ENCODE measurements around the gene HINFP.
"Not testable (repeated sequence)": the region's sequence is repeated elsewhere in the genome, so short reads cannot be mapped to it uniquely, and the experiment has no call there.

HINFP gene

GRCh38 chr11:119179983-119180382 is 58.6 kb downstream of the HINFP start:
- H3K27ac ChIP-seq (ENCODE audit: low read length), result no peak overlapping the region
- no peak overlapping the region for H3K4me3 ChIP-seq (ENCODE audit: low read depth in 1 of 2, low read length in 2 of 2)
- no peaks in the 10 kb centered on the region for H3K79me2 ChIP-seq (ENCODE audit: insufficient read depth, low read length)
- H2AFZ ChIP-seq (ENCODE audit: low read depth, low read length), result no peak overlapping the region
- H3K27me3 ChIP-seq (ENCODE audit: insufficient read depth, low read length, poor library complexity), result no peaks in the 10 kb centered on the region
- H3K9ac ChIP-seq (ENCODE audit: low read depth, low read length), result no peak overlapping the region
- H3K36me3 ChIP-seq (ENCODE audit: insufficient read depth, low read length), result peaks cover 4% of the 10 kb centered on the region
- ATAC-seq (ENCODE audit: insufficient read depth, low read depth) (no peak), DNase-seq (no peak)
- H4K20me1 ChIP-seq (ENCODE audit: insufficient read depth, low read length), result no peaks in the 10 kb centered on the region
- TF ChIP-seq CTCF (IDR thresholded peaks at IDR 0.05; ENCODE audit: borderline replicate concordance, extremely low read depth, low read length, poor library complexity, severe bottlenecking) (no peak), EZH2 (IDR thresholded peaks at IDR 0.05; ENCODE audit: borderline replicate concordance, low read depth, low read length, severe bottlenecking) (no peak)
- H3K4me2 ChIP-seq (ENCODE audit: insufficient read depth, low read length), result no peak overlapping the region
- H3K9me3 ChIP-seq (ENCODE audit: insufficient read depth, low read length, severe bottlenecking), result no peaks in the 10 kb centered on the region
- peaks cover 5% of the 10 kb centered on the region; the same call in 1 of the 2 replicates for H3K4me1 ChIP-seq (ENCODE audit: insufficient read depth, low read length)

- no peak overlapping the region for H3K9ac ChIP-seq (ENCODE audit: low read depth, low read length)
- no peak overlapping the region for H3K4me2 ChIP-seq (ENCODE audit: insufficient read depth, low read length)
- DNase-seq (no peak), ATAC-seq (ENCODE audit: insufficient read depth, low read depth) (no peak)
- peaks cover 4% of the 10 kb centered on the region for H3K36me3 ChIP-seq (ENCODE audit: insufficient read depth, low read length)
- no peaks in the 10 kb centered on the region for H3K27me3 ChIP-seq (ENCODE audit: insufficient read depth, low read length, poor library complexity)
- H3K79me2 ChIP-seq (ENCODE audit: insufficient read depth, low read length), result no peaks in the 10 kb centered on the region
- no peak overlapping the region for H2AFZ ChIP-seq (ENCODE audit: low read depth, low read length)
- no peak overlapping the region for H3K4me3 ChIP-seq (ENCODE audit: low read depth in 1 of 2, low read length in 2 of 2)
- H3K27ac ChIP-seq (ENCODE audit: low read length), result no peak overlapping the region
- H3K9me3 ChIP-seq (ENCODE audit: insufficient read depth, low read length, severe bottlenecking), result no peaks in the 10 kb centered on the region
- peaks cover 5% of the 10 kb centered on the region; the same call in 1 of the 2 replicates for H3K4me1 ChIP-seq (ENCODE audit: insufficient read depth, low read length)
- no peaks in the 10 kb centered on the region for H4K20me1 ChIP-seq (ENCODE audit: insufficient read depth, low read length)
- TF ChIP-seq CTCF (IDR thresholded peaks at IDR 0.05; ENCODE audit: borderline replicate concordance, extremely low read depth, low read length, poor library complexity, severe bottlenecking), result no peak
- no peak for TF ChIP-seq EZH2 (IDR thresholded peaks at IDR 0.05; ENCODE audit: borderline replicate concordance, low read depth, low read length, severe bottlenecking)
These were observed 59.6 kb downstream of the HINFP start for GRCh38 chr11:119180729-119181676.

- Histone ChIP-seq H4K20me1 (ENCODE audit: insufficient read depth, low read length) (no peaks in the 10 kb centered on the region), H3K9ac (ENCODE audit: low read depth, low read length) (no peak overlapping the region), H3K79me2 (ENCODE audit: insufficient read depth, low read length) (no peaks in the 10 kb centered on the region), H2AFZ (ENCODE audit: low read depth, low read length) (no peak overlapping the region), H3K4me2 (ENCODE audit: insufficient read depth, low read length) (no peak overlapping the region), H3K4me1 (ENCODE audit: insufficient read depth, low read length) (peaks cover 5% of the 10 kb centered on the region; the same call in 1 of the 2 replicates), H3K27me3 (ENCODE audit: insufficient read depth, low read length, poor library complexity) (no peaks in the 10 kb centered on the region), H3K9me3 (ENCODE audit: insufficient read depth, low read length, severe bottlenecking) (no peaks in the 10 kb centered on the region), H3K27ac (ENCODE audit: low read length) (no peak overlapping the region), H3K36me3 (ENCODE audit: insufficient read depth, low read length) (peaks cover 4% of the 10 kb centered on the region), H3K4me3 (ENCODE audit: low read depth in 1 of 2, low read length in 2 of 2) (no peak overlapping the region)
- ATAC-seq (ENCODE audit: insufficient read depth, low read depth), result no peak
- no peak for TF ChIP-seq EZH2 (IDR thresholded peaks at IDR 0.05; ENCODE audit: borderline replicate concordance, low read depth, low read length, severe bottlenecking)
- no peak for TF ChIP-seq CTCF (IDR thresholded peaks at IDR 0.05; ENCODE audit: borderline replicate concordance, extremely low read depth, low read length, poor library complexity, severe bottlenecking)
- DNase-seq, result no peak
These were observed 60.5 kb downstream of the HINFP start for GRCh38 chr11:119181677-119182412.

- H3K27me3 ChIP-seq (ENCODE audit: insufficient read depth, low read length, poor library complexity); H2AFZ ChIP-seq (ENCODE audit: low read depth, low read length); H4K20me1 ChIP-seq (ENCODE audit: insufficient read depth, low read length); DNase-seq; H3K36me3 ChIP-seq (ENCODE audit: insufficient read depth, low read length); H3K27ac ChIP-seq (ENCODE audit: low read length); H3K9ac ChIP-seq (ENCODE audit: low read depth, low read length); ATAC-seq (ENCODE audit: insufficient read depth, low read depth); H3K4me1 ChIP-seq (ENCODE audit: insufficient read depth, low read length); H3K79me2 ChIP-seq (ENCODE audit: insufficient read depth, low read length); H3K9me3 ChIP-seq (ENCODE audit: insufficient read depth, low read length, severe bottlenecking); H3K4me3 ChIP-seq (ENCODE audit: low read depth in 1 of 2, low read length in 2 of 2); H3K4me2 ChIP-seq (ENCODE audit: insufficient read depth, low read length): not testable (repeated sequence)
These were observed 63.0 kb downstream of the HINFP start for GRCh38 chr11:119184399-119184798.

All from DND-41 (cell line).